HG03520 (cell line): Measurements from ENCODE around the gene JPH3.

Experiments used
- ATAC-seq: cut with Tn5 transposase; IDR thresholded peaks from one replicate; pipeline ENCODE4 v1.9.1; 2021; ENCODE audit warnings: mild to moderate bottlenecking, moderate library complexity; ENCODE audit not compliant: unreplicated experiment

Gene JPH3

DNA sequence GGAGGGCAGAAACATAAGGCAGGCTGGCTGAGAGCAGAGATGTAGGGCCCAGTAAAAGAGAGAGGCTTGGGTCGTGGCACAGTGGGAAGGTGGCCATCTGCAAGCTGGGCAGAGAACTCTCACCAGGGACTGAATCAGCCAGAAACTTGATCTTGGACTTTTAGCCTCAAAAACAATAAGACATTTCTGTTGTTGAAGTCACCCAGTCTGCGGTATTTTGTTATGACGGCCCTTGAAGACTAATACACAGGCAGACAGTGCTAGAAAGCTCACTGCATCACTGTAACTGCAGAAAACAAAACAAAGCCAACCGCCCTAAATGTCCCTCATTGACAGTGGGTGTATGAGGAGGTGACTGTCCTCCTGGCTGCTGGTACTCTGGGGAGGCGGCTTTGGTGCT is 3.9 kb upstream of the JPH3 start:
- no peak for ATAC-seq

- ATAC-seq = no peak
These were observed 2.1 kb upstream of the JPH3 start for GRCh38 chr16:87600246-87600645.

GRCh38 chr16:87601401-87601981 is 817 bp upstream of the JPH3 start:
- no peak for ATAC-seq

DNA sequence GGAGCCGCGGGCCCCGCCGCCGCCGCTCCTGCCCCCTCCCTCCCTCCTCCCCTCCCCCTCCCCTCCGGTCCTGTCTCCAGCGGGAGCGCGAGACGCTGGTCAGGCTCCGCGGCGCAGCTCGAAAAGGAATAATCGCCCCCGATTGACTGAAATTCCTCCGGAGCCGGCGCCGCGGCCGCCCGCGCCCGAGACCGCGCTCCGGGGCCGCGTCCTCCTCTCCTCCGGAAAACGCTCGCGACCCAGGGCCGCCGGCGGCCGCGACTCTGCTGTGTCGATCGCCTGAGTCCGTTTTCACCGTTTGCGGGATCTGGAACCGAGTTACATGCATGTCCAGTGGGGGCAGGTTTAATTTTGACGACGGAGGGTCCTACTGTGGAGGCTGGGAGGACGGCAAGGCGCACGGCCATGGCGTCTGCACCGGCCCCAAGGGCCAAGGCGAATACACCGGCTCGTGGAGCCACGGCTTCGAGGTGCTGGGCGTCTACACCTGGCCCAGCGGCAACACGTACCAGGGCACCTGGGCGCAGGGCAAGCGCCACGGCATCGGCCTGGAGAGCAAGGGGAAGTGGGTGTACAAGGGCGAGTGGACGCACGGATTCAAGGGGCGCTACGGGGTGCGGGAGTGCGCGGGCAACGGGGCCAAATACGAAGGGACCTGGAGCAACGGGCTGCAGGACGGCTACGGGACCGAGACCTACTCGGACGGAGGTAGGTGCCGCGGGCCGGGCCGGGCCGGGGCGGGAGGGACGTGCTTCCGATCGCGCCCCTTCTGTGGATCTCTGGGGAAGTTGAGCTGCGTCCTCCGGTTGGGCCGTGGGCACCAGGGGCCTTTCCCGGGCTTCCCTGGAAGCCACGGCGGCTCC is 744 bp downstream of the JPH3 start:
- no peak for ATAC-seq

DNA sequence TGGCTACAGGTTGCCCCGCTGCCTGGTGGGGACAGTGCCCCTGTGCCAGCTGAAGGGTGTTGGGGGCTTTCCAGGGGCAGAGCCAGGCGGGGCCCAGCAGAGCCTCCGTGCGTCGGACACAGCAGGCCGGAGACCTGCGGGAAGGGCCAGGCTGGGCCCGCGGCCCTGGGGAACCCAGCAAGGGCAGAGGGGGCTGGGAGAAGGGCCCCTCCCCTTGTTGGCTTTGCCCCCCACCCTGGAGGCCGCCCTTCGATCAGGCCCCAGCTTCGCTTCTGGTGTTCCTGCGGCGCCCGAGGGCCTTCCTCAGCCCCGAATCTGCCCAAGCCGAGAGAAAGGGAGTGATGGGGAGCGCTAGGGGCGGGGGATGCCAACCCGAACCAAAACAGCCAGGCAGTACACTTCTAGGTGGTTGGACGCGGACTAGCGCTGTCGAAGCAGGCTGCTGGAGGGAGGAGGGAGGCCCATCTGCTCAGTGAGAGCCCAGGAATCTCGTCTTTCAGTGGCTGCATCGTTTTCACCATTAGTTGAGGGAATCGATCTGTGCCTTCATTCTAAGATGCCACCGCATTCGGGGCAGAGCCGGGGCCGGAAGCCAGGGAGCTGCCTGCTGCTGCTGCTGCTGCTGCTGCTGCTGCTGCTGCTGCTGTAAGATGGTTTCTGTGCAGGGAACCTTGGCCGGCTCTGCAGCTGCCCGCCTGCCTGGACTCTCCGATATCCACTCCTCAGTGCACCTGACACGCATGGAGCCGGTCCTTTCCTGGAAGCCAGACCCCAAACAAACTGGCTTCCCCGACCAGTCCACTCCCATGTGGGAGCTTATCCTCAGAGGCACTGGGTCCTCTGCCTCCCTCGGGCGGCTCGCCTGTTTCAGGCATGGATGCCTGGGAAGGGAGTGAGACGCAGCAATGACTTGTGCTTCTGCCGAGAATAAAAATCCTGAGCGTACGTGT is 1.7 kb downstream of the JPH3 start:
- no peak for ATAC-seq

DNA sequence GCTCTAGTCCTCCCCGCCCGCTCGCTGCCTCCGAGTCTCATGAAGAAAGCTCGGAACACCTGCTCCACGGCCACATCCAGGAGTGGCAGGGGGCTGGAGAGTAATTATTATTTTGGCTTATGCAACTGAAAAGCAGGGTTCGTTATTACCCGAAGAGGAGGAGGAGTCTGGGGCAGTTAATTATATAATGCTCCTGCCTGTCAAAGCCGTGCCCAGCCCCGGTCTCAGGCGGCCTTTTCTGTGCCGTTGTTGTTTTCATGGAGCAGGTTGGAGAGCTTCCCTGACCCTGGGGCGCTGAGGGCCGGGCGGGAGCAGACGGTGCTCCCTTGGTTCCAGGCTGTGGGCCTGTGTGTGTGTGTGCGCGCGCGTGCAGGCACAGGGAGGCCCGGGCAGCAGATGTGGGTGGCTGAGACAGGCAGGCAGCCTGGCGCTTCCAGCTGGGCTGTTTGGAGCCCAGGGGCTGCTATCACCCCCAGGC is 2.4 kb downstream of the JPH3 start:
- ATAC-seq = no peak

GRCh38 chr16:87607223-87607622 is 4.9 kb downstream of the JPH3 start:
- no peak for ATAC-seq

DNA sequence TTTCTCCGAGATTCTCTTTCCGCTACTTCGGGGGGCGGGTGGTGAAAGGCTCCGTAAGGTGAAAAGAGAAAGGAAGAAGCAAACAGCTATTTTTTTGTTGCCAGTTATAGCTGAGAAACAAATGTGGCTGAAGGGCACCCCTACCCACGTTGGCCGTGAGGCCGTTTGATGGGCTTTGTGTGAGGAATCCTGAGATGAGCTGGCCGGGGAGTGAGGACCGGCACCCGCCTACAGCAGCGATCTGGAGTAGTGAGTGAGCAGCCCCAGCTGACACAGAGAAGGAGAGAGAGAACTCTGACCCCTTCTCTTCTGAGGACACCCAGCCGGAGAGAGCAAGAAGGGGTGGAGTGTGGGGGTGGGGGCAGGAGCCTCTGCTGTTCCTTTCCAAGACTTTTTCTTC is 5.6 kb downstream of the JPH3 start:
- no peak for ATAC-seq

DNA sequence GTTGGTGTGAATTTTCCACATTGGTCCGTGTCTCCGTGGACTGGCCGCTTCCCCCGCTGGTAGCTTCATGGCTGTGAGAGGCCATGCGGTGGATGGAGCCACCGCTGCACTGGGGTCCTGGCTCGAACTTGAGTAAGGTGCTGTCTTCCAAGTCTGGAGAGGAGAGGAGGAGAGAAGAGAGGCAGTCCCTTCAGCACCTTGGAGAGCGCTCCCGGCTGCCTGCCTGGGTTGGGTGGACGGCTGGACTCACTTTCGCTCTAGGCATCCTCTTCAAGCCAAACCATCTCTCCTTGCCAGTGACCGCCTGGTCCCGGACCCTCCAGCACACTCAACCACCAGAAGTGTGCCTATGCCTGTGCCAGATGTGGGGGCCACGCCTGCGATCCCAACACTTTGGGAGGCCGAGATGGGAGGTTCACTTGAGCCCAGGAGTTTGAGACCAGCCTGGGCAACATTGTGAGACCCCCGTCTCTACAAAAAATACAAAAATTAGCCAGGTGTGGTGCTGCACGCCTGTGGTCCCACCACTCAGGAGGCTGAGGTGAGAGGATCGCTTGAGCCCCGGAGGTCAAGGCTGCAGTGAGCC is 6.2 kb downstream of the JPH3 start:
- ATAC-seq = no peak

- no peak for ATAC-seq
These were observed 7.7 kb downstream of the JPH3 start for GRCh38 chr16:87610026-87610425.

DNA sequence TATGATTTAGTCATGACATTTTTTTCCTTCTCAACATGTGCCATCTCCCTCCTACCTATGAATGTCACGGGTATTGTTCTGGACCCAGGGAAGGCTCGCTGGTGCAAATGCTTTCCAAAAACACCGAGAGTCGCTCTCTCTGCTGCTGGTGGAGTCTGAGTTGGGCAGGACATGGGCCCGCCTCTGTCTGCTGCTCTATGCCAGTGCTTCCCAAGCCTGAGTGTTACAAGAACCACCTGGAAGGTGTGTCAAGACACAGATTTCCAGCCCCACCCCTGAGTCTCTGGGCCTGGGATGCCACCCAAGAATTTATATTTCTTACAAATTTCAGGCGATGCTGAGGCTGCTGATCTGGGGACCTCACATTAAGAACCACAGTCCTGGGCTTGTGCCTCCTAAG is 9.1 kb downstream of the JPH3 start:
- ATAC-seq = no peak

- ATAC-seq = no peak
These were observed 11.7 kb downstream of the JPH3 start for GRCh38 chr16:87613961-87614360.

DNA sequence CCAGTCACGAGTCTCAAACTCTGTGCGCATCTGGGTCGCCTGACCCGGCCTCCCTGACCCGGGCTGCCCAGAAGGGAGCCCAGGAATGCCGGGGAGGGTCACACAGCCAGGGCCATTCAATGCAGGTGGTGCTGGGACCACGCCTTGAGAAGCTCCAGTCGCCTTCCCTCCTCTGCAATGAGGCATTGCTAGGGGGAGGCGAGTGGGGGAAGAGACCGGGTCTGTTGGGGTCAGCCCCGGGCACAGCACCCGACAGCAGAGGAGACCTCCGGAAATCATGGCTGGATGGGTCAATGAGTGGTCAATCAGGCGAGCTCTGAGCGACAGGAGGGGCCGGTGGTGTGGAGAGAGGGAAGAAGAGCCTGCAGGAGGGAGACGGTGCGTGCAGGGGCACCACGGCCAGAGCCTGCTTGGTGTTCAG is 13.3 kb downstream of the JPH3 start:
- no peak for ATAC-seq

DNA sequence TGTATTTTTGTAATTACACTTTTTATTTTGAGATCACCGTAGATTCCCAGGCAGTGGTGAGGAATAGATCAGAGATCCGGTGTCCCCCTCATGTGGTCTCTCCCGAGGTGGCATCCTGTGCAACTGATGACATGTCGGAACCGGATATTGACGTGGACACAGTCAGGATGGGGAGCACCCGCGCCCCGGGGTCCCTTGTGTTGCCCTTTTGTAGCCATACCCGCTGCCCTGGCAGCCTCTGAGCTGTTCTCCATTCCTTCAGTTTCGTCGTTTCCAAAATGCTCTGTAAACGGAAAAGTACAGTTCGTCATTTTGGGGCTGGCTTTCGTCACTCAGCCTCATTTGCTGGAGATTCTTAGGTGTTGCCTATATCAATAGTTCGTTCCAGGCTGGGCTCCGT is 14.2 kb downstream of the JPH3 start:
- ATAC-seq = no peak

GRCh38 chr16:87618216-87618615 is 15.9 kb downstream of the JPH3 start:
- no peak for ATAC-seq

- ATAC-seq = no peak
These were observed 17.3 kb downstream of the JPH3 start for GRCh38 chr16:87619360-87620200.

GRCh38 chr16:87620201-87620495 is 17.8 kb downstream of the JPH3 start:
- ATAC-seq = no peak

DNA sequence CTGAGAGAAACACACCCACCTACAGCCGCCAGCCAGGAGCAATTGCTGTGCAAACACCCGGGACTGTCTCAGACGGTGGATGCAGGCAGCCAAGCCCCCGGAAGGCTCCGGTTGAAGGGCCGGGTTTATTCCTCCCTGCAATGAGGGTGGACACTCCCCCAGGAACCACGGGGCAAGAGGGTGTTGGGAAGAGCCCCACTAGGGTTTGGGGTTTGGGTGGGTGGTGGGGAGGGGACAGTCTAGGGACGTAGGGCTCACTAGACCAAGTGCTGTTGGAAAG is 19.2 kb downstream of the JPH3 start:
- no peak for ATAC-seq

GRCh38 chr16:87621976-87622713 is 19.8 kb downstream of the JPH3 start:
- no peak for ATAC-seq

DNA sequence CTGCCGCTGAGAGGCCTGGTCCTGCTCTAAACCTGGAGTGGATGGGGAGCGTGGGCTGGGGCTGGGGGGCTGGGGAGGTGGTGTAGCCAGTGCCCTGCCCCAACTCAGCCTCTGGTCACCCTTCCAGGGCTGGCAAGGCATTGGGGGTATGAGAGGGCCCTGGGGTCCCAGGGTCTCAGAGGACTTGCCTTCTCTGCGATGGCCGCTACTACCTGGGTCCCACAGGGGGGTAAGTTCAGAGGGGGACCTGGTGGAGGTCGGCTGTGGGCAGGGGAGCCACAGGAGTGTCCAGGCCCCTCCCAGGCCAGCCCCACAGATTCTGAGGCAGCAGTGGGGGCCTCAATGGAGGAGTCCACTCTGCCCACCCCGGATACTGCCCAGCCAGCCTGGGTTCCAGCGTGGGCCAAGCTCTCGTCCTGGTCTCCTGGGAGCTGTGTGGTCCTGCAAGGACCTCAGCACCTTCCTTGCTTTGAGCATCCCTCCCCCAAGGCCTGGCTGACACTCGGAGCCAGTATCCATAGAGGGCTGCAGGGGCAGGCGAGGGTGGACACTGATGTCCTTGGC is 20.5 kb downstream of the JPH3 start:
- no peak for ATAC-seq
